NT2/D1 (cell line): Measurements from ENCODE around the gene GGTLC2.

Experiments used
- SUZ12 ChIP-seq: IDR thresholded peaks from 2 replicates; pipeline ENCODE4 v1.6.1; 2011; ENCODE audit not compliant: insufficient read length, insufficient read depth; ENCODE audit errors: extremely low read depth
- YY1 ChIP-seq: IDR thresholded peaks from 2 replicates; pipeline ENCODE4 v1.6.1; 2011; ENCODE audit not compliant: insufficient read length, insufficient read depth

DNA sequence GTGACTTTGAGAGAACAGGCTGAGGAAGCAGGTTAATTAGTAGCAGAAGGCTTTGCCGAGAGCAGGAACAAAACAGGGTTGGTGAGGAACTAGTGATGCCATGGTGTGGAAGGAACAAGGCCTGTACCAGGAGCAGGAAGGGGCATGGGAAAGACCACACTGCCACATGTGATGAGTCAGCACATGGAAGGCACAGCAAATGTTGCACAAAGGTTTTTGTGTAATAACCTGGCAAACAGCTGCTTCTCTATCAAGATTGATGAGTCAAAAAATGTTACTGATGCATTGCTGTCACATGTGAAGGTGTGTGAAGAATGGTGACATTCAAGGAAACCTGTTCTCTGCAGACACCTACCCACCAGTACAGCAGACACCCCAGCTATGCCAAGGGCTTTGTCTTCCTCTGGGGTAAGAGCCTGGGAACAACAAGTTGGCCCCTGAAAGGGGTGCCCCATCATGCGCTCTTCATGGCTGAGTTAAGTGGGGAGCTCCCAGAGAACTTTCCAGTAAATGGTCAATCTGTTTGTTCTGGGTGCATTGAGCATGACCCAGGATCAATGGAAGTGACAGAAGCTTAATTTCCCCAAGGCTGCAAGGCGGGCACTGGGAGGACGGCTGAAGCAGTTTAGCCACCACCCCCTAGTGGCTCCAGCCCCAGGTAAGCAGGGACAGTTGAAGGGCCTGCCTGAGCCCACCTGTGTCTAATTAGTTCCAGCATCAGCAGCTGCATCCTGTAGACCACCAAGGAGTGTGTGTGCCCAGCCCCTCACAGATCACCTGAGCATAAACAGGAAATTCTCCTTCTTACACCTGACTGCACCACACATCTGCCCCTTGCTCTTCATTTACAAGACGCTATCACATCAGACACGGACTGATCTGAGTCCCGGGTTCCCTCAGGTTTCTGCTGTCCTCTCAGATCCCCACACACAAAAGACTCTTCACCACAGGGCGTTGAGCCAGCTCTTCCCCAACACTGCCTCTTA lies 47.6 kb downstream of the GGTLC2 start:
- TF ChIP-seq SUZ12 (no peak), YY1 (no peak)
